ENCODE data around the gene SRF.

Gene SRF

DNA sequence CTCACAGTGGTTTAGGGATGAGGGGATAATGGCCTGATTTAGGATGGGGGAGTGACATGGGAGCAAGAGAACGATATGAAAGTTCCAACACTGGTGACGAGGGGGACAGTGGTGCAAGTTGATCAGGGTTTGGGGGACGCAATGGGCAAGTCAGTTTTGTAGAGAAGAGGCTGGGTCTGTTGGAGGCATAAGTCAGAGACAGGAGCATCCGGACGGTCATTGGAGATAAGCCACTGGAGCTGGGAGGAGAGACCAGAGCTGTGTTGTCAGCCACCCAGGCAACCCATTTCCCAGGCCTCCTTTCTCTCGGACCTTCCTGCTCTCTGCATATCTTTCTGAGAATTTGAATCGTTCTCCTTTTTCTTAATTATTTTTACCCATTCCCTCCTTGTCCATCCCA lies 48.7 kb downstream of the SRF start:
- no peak for DNase-seq

DNA sequence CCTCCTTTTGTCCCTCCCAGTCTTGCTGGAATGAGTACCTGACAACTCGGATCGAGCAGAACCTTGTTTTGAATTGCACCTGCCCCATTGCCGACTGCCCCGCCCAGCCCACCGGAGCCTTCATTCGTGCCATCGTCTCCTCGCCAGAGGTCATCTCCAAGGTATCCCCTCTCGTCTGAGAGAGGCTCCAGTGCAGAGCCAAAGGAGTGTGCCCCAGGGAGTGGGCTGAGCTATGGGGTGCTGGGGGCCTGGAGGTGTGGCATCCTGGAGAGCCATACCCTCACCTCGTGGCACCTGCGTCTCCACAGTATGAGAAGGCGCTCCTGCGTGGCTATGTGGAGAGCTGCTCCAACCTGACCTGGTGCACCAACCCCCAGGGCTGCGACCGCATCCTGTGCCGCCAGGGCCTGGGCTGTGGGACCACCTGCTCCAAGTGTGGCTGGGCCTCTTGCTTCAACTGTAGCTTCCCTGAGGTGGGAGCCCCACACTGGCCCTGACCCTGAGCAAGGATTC lies 49.4 kb downstream of the SRF start:
- DNase-seq, result no peak

DNA sequence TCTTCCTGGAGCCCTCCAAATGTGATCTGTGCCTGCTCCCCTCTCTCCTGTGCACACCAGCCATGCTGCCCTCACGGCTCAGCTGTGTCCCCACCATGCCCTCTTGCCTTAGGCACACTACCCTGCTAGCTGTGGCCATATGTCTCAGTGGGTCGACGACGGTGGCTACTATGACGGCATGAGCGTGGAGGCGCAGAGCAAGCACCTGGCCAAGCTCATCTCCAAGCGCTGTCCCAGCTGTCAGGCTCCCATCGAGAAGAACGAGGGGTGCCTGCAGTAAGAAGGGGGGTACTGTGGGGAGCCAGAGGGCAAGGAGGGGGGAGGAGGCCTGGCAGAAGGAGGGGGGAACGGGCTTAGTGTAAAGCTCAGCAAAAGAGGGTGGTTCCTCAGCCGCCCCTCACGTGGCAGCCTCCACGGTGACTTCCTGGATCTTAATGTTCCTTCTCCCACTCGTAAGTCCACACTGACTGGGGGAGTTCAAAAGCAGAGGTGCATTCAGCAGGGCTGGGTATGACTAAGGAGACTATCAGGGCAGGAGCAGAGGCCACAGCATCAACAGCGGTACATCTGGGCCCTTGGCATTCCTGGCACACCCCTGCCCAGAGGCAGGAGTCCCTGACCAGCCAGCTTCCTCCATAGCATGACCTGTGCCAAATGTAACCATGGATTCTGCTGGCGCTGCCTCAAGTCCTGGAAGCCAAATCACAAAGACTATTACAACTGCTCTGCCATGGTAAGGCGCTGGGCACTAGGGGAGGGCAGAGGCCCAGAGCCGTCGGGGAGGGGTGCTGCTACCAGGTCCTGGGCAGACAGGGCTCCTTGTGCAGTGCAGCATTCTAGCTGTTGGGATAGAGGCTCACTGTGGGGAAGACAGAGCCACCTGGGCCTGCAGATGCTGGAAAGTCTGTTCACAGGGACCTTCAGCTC lies 50.2 kb downstream of the SRF start:
- no peak for DNase-seq

DNA sequence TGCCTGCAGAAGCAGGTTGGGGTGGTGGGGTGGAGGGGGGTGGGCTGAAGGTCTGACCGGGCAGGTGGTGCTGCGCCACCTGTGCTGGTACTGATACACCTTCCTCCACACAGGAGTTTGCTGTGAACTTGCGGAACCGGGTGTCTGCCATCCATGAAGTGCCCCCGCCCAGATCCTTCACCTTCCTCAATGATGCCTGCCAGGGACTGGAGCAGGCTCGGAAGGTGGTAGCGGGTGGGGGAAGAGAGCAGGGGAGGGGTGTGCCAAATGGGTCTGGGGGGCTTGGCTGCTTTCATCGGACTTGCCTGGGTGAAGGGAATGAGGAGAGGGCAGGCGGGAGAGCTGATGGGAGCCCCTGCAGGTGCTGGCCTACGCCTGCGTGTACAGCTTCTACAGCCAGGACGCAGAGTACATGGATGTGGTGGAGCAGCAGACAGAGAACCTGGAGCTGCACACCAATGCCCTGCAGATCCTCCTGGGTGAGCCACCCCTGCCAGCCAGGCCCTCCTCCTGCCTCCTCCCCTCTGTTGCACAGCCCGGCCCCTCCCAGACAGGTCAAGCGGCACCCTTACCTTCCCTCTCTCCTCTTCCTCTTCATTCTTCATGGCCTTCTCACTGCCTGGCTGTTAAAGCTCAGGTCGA lies 51.5 kb downstream of the SRF start:
- DNase-seq, result no peak

DNA sequence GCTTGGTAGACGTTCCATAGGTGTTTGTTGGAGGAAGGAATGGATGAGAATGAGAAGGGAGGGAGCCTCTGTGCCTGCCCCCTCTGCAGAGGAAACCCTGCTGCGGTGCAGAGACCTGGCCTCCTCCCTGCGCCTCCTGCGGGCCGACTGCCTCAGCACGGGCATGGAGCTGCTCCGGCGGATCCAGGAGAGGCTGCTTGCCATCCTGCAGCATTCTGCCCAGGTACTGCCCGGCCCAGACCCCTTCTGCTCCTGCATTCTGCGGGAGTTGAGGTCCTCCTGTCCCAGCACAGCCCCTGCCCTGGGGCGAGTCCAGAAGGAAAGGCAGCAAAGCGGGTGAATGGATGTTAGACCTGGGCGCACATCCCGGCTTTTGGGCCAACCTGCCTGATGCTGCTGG lies 52.1 kb downstream of the SRF start:
- DNase-seq, result no peak

DNA sequence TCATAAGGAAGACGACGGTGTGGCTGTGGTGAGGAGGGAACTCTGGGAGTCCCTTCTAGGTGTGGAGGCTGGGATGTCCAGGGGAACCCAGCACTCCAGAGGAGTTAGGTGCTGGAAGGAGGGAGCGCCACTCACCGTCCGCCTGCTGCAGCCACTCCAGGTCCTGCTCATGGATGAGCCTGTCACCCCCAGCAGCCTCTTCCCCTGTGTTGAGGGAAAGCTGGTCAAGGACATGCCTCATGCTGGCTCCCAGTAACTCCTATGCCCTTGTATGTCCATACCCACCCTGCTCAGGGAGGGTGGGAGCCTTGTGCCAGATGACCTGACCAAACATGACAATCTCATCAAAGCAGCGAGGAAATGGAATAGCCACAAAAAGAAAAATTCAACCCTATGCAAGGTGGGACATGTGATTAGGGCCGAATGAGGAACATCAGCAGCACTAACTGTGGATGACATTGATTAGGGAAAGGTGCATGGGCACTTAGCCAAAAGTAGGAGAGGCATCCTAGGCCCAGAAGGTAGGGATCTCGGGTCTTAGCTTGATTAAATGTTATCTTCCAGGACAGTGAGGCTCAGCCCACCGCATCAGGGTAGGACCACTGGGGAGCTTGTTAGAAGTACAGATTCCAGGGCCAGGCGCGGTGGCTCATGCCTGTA lies 55.3 kb downstream of the SRF start:
- DNase-seq, result no peak

DNA sequence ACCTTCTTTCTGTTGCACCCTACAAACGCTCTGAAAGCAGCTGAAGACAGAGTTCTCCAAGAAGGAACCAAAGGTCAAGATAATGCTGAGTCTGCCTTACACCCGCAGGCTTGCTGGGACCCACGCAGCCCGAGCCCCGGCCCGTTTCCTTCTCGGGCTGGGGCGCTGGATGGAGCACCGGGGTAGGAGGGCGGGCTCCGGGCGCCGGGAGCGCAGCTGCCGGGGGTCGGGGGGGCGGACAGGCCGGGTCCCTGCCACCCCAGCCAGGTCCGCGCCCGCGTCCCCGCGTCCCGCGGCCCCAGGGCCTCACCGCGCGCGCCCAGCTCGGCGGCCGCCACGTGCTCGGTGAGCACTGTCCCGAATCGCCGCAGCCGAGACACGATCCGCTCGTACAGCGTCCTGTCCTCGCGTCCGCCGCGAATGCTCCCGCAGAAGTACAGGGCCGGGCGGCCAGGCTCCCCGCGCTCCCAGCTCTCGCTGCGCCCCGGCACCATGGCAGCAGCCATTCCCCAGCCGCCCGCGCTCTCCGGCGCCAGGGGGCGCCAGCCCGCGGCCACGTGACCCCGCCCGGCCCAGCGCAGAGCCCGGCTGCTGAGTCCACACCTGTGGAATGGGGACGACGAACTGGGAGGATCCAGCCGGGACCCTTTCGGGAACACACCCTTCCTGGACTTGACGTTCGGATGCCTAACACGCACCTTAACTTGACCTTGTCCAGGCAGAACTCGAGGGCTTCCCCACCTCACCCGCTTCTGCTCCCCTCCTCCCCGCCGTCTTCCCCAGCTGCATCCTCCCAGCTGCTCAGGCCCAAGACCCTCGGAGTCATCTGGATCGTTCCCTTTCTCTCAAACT lies 58.1 kb downstream of the SRF start, which contains the start of gene DNPH1:
DNPH1 (minus strand) TSS at position 531 of the 852 bp plus-strand sequence; CDS start at position 506, 25 bp downstream.
- DNase-seq, result peak; percentile 86

DNA sequence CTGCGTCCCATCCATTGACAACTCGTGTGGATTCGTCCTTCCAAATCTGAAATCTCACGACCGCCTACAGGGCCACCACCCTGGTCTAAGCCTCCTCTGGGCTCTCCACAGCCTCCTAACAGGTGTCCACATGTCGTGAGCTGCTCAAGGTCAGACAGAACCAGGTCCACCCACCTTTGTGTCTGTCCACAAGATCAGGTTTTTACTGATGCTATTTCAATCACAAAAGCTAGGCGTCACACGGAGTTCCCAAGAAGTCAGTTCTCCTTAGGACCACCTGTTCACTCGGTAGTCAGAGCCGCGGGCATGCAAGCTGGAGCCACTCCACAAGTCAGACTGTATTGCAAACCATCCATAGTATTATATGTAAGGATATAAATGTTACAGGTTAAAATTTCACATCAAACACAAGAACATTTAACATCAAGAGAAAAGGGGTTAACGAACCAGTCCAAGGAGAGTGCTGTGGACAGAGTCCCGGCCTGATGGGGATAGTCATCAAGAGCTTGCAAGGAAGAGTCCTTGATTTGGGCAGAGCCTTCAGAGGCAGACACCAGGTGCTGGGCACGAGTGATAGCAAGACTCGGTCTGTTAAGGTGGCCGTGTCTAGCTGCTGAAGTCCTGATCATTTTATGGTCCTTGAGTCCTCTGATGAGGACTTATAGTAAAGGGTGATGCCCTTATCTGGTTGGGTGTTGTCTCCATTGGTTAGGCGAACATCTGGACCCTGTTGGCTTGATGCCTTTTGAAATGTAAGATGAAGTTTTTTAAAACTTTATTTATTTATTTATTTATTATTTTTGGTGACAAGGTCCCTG lies 58.9 kb downstream of the SRF start:
- no peak for DNase-seq

DNA sequence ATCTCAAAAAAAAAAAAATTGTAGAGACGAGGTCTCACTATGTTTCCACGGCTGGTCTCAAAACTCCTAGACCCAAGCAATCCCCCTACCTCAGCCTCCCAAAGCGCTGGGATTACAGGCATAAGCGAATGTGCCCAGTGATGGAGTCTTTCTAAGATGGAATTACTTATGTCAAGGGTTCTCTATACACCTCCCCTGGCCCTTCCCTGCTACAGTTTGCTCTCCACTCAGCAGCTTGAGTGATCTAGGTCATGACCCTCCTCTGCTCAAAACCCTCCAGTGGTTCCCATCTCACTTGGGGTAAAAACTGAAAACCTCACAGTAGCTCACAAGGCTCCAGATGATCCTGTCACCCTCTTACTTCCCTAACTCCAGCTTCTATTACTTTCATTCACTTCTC lies 60.0 kb downstream of the SRF start:
- no peak for DNase-seq
